MV-4-11 (cell line): ENCODE results near the gene RCC1.
"Not testable (repeated sequence)": the region's sequence is repeated elsewhere in the genome, so short reads cannot be mapped to it uniquely, and the experiment has no call there.

ENCODE experiments used
- DNase-seq: peaks from one replicate; lab custom pipeline; 2025; lab: John Stamatoyannopoulos, UW

RCC1 gene

DNA sequence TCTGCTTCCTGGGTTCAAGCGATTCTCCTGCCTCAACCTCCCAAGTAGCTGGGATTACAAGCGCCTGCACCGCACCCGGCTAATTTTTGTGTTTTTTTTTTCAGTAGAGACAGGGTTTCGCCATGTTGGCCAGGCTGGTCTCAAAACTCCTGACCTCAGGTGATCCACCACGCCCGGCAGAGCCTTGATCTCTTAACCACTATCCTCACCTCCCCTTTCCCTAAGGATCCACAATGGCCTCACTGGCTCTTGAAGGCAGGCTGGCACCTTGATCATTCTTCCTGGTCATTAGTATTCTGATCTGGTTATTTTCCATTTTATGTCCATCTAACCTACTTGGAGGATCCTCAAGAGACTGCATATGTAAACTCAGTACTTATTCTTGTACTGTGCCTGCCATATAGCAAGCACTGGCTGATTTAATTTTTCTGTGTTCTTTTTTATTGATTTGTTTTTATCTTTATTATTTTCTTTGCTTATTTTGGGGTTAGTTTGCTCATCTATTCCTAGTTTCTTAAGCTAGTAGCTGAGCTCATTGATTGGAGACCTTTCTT, 6.3 kb downstream of the RCC1 start:
- peak; percentile 27 for DNase-seq

GRCh38 chr1:28514445-28514933, 8.6 kb downstream of the RCC1 start:
- DNase-seq: peak; percentile 29

GRCh38 chr1:28516518-28516956, 10.7 kb downstream of the RCC1 start:
- DNase-seq: no peak

- no peak for DNase-seq
Observed at GRCh38 chr1:28517649-28517999, 11.8 kb downstream of the RCC1 start.

- peak; percentile 73 for DNase-seq
Observed at GRCh38 chr1:28518000-28518744, 12.3 kb downstream of the RCC1 start.

- DNase-seq: peak; percentile 45
Observed at GRCh38 chr1:28518745-28519341, 13.0 kb downstream of the RCC1 start.

DNA sequence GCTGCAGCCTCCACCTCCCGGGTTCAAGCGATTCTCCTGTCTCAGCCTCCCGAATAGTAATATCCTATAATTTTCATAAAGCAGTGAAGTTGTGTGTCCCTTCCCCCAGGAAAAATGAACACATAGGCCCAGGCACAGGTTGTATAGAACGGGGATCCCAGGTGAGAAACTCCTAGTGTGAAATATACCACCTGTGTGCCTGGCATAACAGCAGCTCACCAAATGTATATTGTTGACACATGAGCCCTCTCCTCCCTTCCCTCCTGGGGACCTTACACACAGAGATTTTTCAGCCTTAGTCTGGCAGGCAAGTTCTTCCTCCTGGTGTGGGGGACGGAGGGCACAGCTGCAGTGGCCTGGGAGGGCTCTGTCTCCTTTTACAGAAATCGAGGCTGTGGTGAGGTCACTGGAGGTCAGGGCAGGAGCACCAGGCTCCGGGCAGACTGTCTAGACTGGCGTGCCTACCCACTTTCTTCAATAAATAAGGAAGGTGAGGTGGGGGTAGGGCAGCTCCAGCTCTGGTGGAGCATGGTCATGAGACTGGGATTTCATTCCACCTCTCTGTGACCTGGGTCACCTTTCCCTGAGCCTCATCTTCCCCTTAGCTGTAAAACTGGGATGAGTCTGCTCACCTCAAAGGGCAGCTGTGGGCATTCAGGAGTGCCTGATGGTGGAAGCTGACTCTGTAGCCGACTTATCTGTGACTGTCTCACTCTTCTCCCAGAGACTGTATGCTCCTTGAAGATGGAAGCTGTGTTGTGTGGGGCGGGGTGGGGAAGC, 14.3 kb downstream of the RCC1 start:
- no peak for DNase-seq

- DNase-seq: not testable (repeated sequence)
Observed at GRCh38 chr1:28520796-28521195, 15.0 kb downstream of the RCC1 start.

GRCh38 chr1:28521502-28522164, 15.8 kb downstream of the RCC1 start:
- DNase-seq: no peak

- DNase-seq: not testable (repeated sequence)
Observed at GRCh38 chr1:28522537-28522936, 16.7 kb downstream of the RCC1 start.

DNA sequence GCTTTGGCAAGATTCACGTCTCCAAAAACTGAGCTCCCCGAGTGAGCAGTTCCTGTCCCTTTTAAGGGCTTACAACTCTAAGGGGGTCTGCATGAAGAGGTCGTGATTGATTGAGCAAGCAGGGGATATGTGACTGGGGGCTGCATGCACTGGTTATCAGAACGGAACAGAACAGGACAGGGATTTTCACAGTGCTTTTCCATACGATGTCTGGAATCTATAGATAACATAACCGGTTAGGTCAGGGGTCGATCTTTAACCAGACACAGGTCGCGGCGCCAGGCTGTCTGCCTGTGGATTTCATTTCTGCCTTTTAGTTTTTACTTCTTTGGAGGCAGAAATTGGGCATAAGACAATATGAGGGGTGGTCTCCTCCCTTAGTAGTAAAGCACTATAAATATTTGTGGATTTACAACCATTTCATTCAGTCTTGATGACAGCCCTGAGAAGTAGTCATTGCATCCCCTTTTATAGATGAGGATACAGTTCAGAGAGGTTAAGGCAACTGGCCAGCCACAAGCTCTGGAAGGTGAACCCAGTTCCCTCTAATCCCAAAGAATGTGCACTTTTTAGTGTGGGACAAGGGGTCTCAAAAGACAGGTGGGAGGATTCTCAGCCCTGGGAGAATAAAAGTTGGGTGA, 19.3 kb downstream of the RCC1 start:
- not testable (repeated sequence) for DNase-seq

DNA sequence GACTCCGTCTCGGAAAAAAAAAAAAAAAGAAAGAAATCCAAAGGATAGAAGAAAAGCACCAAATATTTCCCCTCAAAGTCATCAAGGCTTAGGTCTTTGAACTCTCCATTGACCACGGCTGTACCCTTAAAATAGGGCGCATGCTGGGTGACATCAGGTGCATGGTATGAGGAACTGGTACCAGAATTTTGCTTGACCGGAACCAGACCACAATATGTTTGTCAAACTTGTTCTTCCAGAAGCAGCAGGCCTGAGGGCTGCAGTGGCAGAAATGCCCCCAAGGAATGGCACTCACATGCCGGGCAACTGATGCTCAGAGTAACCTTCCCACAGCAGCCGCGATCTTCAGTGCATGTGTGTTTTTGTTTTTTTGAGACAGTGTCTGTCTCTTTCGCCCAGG, 21.0 kb downstream of the RCC1 start:
- no peak for DNase-seq

DNA sequence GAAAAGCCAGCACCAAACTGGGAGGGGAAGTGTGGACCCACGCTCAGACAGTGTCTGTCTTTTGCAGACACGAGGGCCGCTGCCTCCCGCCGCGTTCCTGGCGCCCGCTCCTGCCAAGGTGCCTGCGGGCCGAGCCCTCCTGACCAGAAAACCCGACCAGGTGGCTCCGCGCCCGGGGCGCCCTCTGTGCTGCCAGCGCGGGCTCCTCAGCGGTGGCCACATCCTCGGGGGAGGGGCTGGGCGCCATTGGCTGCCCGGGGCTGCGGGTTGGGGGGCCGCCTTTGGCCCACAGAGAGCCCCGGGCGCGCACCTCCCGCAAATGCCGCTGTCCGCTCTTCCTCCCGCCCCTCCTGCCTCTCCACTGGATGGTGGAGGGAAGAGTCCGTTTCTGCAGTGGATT, 24.6 kb downstream of the RCC1 start:
- DNase-seq: no peak

- DNase-seq: no peak
Observed at GRCh38 chr1:28534671-28535070, 28.8 kb downstream of the RCC1 start.

DNA sequence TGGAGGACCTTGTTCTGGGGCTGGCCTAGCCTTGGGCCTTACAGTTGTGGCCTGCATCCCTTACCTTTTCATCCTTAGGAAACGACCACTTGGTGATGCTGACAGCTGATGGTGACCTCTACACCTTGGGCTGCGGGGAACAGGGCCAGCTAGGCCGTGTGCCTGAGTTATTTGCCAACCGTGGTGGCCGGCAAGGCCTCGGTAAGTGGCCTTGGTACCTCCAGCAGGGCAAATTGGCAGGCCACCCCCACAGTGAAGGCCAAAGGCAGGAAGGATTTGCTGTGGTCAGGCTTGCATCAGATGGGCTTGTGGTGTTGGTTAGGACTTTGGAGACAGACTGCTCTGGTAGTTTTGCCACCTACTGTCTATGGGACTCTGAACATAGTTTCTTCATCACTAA, 29.3 kb downstream of the RCC1 start:
- peak; percentile 30 for DNase-seq

- DNase-seq: no peak
Observed at GRCh38 chr1:28537457-28538199, 31.8 kb downstream of the RCC1 start.

DNA sequence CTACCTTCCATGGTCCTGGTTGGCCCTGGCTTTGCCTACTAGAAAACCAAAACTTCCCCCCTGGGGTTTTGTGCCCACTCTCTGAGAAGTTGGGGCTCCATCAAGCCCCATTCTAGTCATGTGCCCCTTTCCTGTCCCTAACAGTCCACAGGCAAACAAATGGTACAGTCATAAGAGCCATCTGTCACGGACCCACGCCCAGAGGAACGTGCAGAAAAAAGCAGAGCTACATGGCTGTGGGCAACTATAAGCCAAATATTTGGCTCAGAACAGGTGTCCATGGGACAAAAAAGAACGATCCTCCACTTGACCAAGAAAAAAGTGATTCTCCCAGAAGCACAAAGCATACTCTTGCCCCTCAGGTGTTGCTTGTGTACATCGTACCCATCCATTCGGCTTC, 32.4 kb downstream of the RCC1 start:
- no peak for DNase-seq

- DNase-seq: no peak
Observed at GRCh38 chr1:28540651-28541050, 34.8 kb downstream of the RCC1 start.

DNA sequence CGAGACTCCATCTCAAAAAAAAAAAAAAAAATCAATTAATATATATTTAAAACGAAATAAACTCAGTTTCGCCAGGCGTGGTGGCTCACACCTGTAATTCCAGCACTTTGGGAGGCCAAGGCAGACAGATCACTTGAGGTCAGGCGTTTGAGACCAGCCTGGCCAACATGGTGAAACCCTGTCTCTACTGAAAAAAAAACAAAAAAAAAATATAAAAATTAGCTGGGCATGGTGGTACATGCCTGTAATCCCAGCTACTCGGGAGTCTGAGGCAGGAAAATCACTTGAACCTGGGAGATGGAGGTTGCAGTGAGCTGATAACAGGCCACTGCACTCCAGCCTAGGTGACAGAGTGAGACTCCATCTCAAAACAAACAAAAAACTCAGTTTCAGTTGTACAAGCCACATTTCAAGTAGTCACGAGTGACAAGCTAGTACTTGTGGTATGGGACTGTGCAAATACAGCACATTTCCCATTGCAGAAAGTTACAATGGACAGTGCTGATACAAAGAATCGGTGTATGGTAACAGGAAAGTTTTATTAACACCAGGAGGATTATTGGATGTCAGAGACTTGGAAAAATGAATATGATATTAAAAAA, 35.7 kb downstream of the RCC1 start:
- DNase-seq: not testable (repeated sequence)

GRCh38 chr1:28545246-28545628, 39.4 kb downstream of the RCC1 start:
- DNase-seq: no peak
